GM12864 (cell line): ENCODE measurements around the gene CERS6.

Experiments used
- DNase-seq: peaks from one replicate; pipeline ENCODE4 v3.0.0-alpha.2; 2011; ENCODE audit warnings: low read depth
- H3K4me3 ChIP-seq: 2 replicates; pipeline ENCODE4 v1.5.1; 2011; ENCODE audit warnings: mild to moderate bottlenecking, low read depth, low read length, control low read depth
- CTCF ChIP-seq: IDR thresholded peaks from 2 replicates; pipeline ENCODE4 v1.5.1; 2011; ENCODE audit warnings: low read depth, mild to moderate bottlenecking, moderate library complexity, low read length, control low read depth, inconsistent platforms; ENCODE audit errors: missing control alignments

CERS6 gene

GRCh38 chr2:168517816-168518215 lies 61.7 kb downstream of the CERS6 start:
- no peak for TF ChIP-seq CTCF
- no peak overlapping the region for H3K4me3 ChIP-seq
- no peak for DNase-seq

- no peak for DNase-seq
- no peak overlapping the region for H3K4me3 ChIP-seq
- no peak for TF ChIP-seq CTCF
Measured at GRCh38 chr2:168518555-168519066, 62.5 kb downstream of the CERS6 start.

GRCh38 chr2:168519534-168520308 lies 63.6 kb downstream of the CERS6 start:
- TF ChIP-seq CTCF, result no peak
- no peak for DNase-seq

GRCh38 chr2:168521053-168521741 lies 65.1 kb downstream of the CERS6 start:
- no peak for TF ChIP-seq CTCF
- no peak for DNase-seq
- H3K4me3 ChIP-seq, result no peak overlapping the region

More at GRCh38 chr2:168519534-168520308, 63.6 kb downstream of the CERS6 start:
- H3K4me3 ChIP-seq, result no peak overlapping the region

DNA sequence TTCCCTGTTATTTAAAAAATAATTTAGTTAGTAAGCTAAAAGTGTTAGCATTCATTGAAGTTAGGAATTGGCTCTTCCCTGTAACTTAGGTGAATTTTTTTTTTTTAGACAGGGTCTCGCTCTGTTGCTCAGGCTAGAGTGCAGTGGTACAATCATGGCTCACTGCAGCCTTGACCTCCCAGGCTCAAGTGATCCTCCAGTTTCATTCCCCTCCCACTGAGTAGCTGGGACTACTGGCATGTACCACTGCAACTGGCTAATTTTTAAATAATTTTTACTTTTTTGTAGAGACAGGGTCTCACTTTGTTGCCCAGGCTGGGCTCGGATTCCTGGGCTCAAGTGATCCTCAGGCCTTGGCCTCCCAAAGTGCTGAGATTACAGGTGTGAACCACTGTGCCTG lies 66.4 kb downstream of the CERS6 start:
- no peak for TF ChIP-seq CTCF
- DNase-seq, result no peak
- H3K4me3 ChIP-seq, result no peak overlapping the region

DNA sequence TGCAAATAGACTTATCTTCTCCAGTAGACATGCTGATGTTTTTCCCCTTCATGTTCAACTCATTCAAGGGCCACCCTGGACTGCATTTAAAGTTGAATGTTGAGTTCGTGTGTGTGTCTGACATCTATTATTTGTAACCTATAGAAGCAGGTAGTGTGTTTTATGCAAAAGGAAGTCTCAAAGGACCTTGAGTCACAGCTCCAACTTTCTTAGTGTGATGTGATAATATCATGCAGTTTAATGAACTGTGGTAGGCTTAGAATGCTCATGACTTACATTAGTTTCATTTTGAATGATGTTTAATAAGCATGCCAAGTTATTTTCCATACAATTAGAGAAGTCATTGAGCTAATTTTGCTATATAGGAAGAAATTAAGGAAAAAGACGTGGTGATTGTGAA lies 67.9 kb downstream of the CERS6 start:
- DNase-seq, result no peak
- no peak overlapping the region for H3K4me3 ChIP-seq
- no peak for TF ChIP-seq CTCF
